K562 treated with DMSO at 1 percent for 4 hours (cell line): ENCODE data around the gene MAPK8IP3. TPM values are rescaled to one million over a fixed set of nuclear protein-coding genes. Genes with fewer than 3 reads are reported as not detected.

Source experiments
- total RNA-seq: library from RNA; unstranded; fragments of 300-600 nt; gene quantifications from 2 replicates; pipeline ENCODE4 v1.2.3, GENCODE V29; 2022; ENCODE audit not compliant: insufficient read depth

The MAPK8IP3 gene
- 33.8 and 40.6 TPM in 2 replicates for total RNA-seq

GRCh38 chr16:1705688-1706385 lies at the start of gene MAPK8IP3:
TSS of gene MAPK8IP3 (plus strand) at chr16:1706195. CDS start at chr16:1706340, 145 bp downstream.

GRCh38 chr16:1677942-1678499 lies 28.0 kb upstream of the MAPK8IP3 start, which contains the start of gene JPT2:
TSS of gene JPT2 (plus strand) at chr16:1678279. CDS start at chr16:1678313, 34 bp downstream.

GRCh38 chr16:1771188-1771863 lies 65.3 kb downstream of the MAPK8IP3 start, which contains the start of gene NME3:
TSS of gene NME3 (minus strand) at chr16:1771543. CDS start at chr16:1771534, 9 bp downstream.

GRCh38 chr16:1772362-1772907 lies 66.4 kb downstream of the MAPK8IP3 start, which contains the start of gene EME2:
TSS of gene EME2 (plus strand) at chr16:1772810. CDS start at chr16:1773228, 418 bp downstream.

GRCh38 chr16:1772908-1773702 lies 67.1 kb downstream of the MAPK8IP3 start, which contains the start of gene MRPS34:
TSS of gene MRPS34 (minus strand) at chr16:1773134. CDS start at chr16:1773119, 15 bp downstream.

GRCh38 chr16:1782408-1783264 lies 76.6 kb downstream of the MAPK8IP3 start, which contains the start of the genes NUBP2 and SPSB3:
TSS of gene NUBP2 (plus strand) at chr16:1782960. CDS start at chr16:1783021, 61 bp downstream.
TSS of gene SPSB3 (minus strand) at chr16:1782571. CDS start at chr16:1781483, 1,088 bp downstream.

GRCh38 chr16:1793578-1794220 lies 87.7 kb downstream of the MAPK8IP3 start, which contains the start of gene IGFALS:
TSS of gene IGFALS (minus strand) at chr16:1793705. CDS start at chr16:1793652, 53 bp downstream.

Other genes starting within 250 kb of the MAPK8IP3 start
- 145 and 149 TPM in 2 replicates for gene CLCN7, start 231.2 kb upstream of the MAPK8IP3 start, total RNA-seq
- gene PTX4, start 217.3 kb upstream of the MAPK8IP3 start, total RNA-seq, result not detected in 2 replicates
- gene TELO2, start 212.8 kb upstream of the MAPK8IP3 start, total RNA-seq, result 40.1 and 48.0 TPM in 2 replicates
- gene TMEM204, start 172.5 kb upstream of the MAPK8IP3 start, total RNA-seq, result not detected in 2 replicates
- gene IFT140, start 94.1 kb upstream of the MAPK8IP3 start, total RNA-seq, result 7.6 and 7.7 TPM in 2 replicates
- gene CRAMP1, start 93.8 kb upstream of the MAPK8IP3 start, total RNA-seq, result 9.3 and 14.1 TPM in 2 replicates
- 45.2 and 46.3 TPM in 2 replicates for gene JPT2, start 27.9 kb upstream of the MAPK8IP3 start, total RNA-seq
- 64.2 and 84.8 TPM in 2 replicates for gene NME3, start 65.3 kb downstream of the MAPK8IP3 start, total RNA-seq
- 5.9 and 6.2 TPM in 2 replicates for gene EME2, start 66.6 kb downstream of the MAPK8IP3 start, total RNA-seq
- 233 and 260 TPM in 2 replicates for gene MRPS34, start 66.9 kb downstream of the MAPK8IP3 start, total RNA-seq
- 61.7 and 72.9 TPM in 2 replicates for gene SPSB3, start 76.4 kb downstream of the MAPK8IP3 start, total RNA-seq
- 116 and 132 TPM in 2 replicates for gene NUBP2, start 76.8 kb downstream of the MAPK8IP3 start, total RNA-seq
- 0.61 and 0.96 TPM in 2 replicates for gene IGFALS, start 87.5 kb downstream of the MAPK8IP3 start, total RNA-seq
- gene HAGH, start 120.6 kb downstream of the MAPK8IP3 start, total RNA-seq, result 59.4 and 75.6 TPM in 2 replicates
- gene FAHD1, start 121.0 kb downstream of the MAPK8IP3 start, total RNA-seq, result 12.5 and 17.8 TPM in 2 replicates
- gene MEIOB, start 166.0 kb downstream of the MAPK8IP3 start, total RNA-seq, result 61.7 and 62.6 TPM in 2 replicates
- gene HS3ST6, start 212.2 kb downstream of the MAPK8IP3 start, total RNA-seq, result not detected in 2 replicates
- 55.4 and 70.9 TPM in 2 replicates for gene MSRB1, start 237.0 kb downstream of the MAPK8IP3 start, total RNA-seq
- gene RPL3L, start 248.5 kb downstream of the MAPK8IP3 start, total RNA-seq, result 0.47 TPM in 1 of 2 replicates, not detected in the other